ENCODE results near the gene ANKS6.

DNA sequence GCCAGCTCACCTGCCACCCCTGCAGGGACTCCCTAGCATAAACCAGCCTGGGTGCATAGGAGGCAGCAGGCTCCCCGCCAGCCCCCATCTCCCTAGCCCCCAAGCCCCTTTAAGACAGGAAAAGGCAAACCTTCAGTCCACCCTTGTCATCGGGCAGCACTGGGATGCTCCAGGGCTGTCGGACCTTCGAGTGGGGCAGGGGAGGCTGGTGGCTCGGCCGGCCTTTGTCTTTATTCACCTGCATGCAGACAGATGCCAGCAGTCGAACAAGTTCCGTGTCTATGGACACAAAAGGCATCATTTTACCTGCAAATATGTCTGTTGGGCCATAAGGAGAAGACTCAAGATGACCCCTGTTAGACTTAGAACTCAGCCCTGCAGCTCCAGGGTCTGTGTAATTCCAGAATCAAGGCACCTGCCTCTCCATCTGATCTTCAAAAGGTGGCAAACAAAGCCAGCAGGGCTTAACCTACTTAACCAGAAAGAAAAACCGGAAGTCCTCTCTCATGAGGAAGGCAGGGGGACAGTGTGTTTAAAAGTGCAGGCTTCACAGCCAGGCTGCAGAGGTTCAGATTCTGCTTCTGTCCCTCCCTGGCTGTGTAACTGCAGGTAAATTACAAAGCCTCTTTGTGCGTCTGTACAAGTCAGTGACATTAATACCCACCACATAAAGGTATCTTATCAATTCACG, 16.2 kb downstream of the ANKS6 start:
- TF ChIP-seq, protein P1, sequence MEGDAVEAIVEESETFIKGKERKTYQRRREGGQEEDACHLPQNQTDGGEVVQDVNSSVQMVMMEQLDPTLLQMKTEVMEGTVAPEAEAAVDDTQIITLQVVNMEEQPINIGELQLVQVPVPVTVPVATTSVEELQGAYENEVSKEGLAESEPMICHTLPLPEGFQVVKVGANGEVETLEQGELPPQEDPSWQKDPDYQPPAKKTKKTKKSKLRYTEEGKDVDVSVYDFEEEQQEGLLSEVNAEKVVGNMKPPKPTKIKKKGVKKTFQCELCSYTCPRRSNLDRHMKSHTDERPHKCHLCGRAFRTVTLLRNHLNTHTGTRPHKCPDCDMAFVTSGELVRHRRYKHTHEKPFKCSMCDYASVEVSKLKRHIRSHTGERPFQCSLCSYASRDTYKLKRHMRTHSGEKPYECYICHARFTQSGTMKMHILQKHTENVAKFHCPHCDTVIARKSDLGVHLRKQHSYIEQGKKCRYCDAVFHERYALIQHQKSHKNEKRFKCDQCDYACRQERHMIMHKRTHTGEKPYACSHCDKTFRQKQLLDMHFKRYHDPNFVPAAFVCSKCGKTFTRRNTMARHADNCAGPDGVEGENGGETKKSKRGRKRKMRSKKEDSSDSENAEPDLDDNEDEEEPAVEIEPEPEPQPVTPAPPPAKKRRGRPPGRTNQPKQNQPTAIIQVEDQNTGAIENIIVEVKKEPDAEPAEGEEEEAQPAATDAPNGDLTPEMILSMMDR (IDR thresholded peaks at IDR 0.05): no peak
- no peak for TF ChIP-seq POLR2A (IDR thresholded peaks at IDR 0.05)

Data from esophagus squamous epithelium (tissue), 4 donors.